Epithelial cell of esophagus (primary cell): Measurements from ENCODE around the gene ENAH.

Experiments used
- DNase-seq: peaks from one replicate; pipeline ENCODE4 v3.0.0; 2010; ENCODE audit warnings: low read depth
- H3K4me3 ChIP-seq: 2 replicates; pipeline ENCODE4 v1.5.1; 2011; ENCODE audit warnings: mild to moderate bottlenecking, low read length, control low read depth
- CTCF ChIP-seq: IDR thresholded peaks from 2 replicates; pipeline ENCODE4 v1.5.1; 2011; ENCODE audit warnings: low read depth, mild to moderate bottlenecking, low read length, control low read depth, inconsistent platforms; ENCODE audit not compliant: insufficient read depth; ENCODE audit errors: missing control alignments

ENAH gene

GRCh38 chr1:225494789-225495359 is 158.0 kb downstream of the ENAH start:
- TF ChIP-seq CTCF, result no peak

GRCh38 chr1:225493591-225494246 is 159.2 kb downstream of the ENAH start:
- TF ChIP-seq CTCF, result no peak
- DNase-seq, result no peak
- no peak overlapping the region for H3K4me3 ChIP-seq

More at GRCh38 chr1:225494789-225495359, 158.0 kb downstream of the ENAH start:
- H3K4me3 ChIP-seq, result no peak overlapping the region
- DNase-seq, result no peak

- DNase-seq, result no peak
- no peak for TF ChIP-seq CTCF
- no peak overlapping the region for H3K4me3 ChIP-seq
These were observed 164.2 kb downstream of the ENAH start for GRCh38 chr1:225488676-225489075.

GRCh38 chr1:225486856-225487255 is 166.1 kb downstream of the ENAH start:
- no peak for DNase-seq
- TF ChIP-seq CTCF, result no peak
- no peak overlapping the region for H3K4me3 ChIP-seq

GRCh38 chr1:225485991-225486530 is 166.9 kb downstream of the ENAH start:
- DNase-seq, result no peak
- no peak overlapping the region for H3K4me3 ChIP-seq
- no peak for TF ChIP-seq CTCF

- TF ChIP-seq CTCF, result no peak
- no peak for DNase-seq
- H3K4me3 ChIP-seq, result no peak overlapping the region
These were observed 167.7 kb downstream of the ENAH start for GRCh38 chr1:225485226-225485625.
